K562 (cell line): ENCODE data around the gene ZBED4. TPM values are rescaled to one million over a fixed set of nuclear protein-coding genes. Genes with fewer than 3 reads are reported as not detected.
"Not testable (repeated sequence)": the region's sequence is repeated elsewhere in the genome, so short reads cannot be mapped to it uniquely, and the experiment has no call there.

Source experiments
- ATAC-seq: fragments of 200-7000 bp; cut with Tn5 transposase; 3 replicates; pipeline ENCODE4 v1.9.1; 2020; ENCODE audit warnings: moderate library complexity
- BruUV-seq: library from RNA; stranded (reverse); fragments of 400-500 nt; replicated peaks from 2 replicates; lab custom pipeline; 2021; lab: Mats Ljungman, UMichigan
- CTCF ChIA-PET: fragments of 300-600 bp; formaldehyde crosslinking; extraction: SDS; loops from one replicate; lab custom pipeline; 2021; ENCODE audit warnings: low intra/inter-chr PET ratio; lab: Yijun Ruan, JAX
- POLR2A ChIA-PET: fragments of 300-600, 350-650 bp; sonication (Branson Sonifier 250); formaldehyde crosslinking; extraction: SDS; loops from one replicate; lab custom pipeline; 2021; ENCODE audit warnings: antibody characterized with exemption, inconsistent platforms; lab: Yijun Ruan, JAX
- DNase-seq, 4 experiments: peaks; one replicate each; pipeline versions ENCODE4 v3.0.0 to v3.0.0-alpha.2; 2011 to 2018; ENCODE audit warnings: low spot score in 3 of 4, mixed read lengths in 3 of 4; ENCODE audit errors: extremely low read depth in 1 of 4
- FAIRE-seq: peaks from 2 replicates; lab custom pipeline; 2011; peaks lifted over from hg19 to GRCh38; lab: Jason Lieb, UNC
- H2AFZ ChIP-seq: 2 replicates; pipeline ENCODE4 v1.6.0; 2011; ENCODE audit warnings: low read depth, low read length, control low read depth, inconsistent platforms
- H3K27ac ChIP-seq: fragments of 200-600 bp; 3 replicates; pipeline ENCODE4 v1.8.0; 2011; ENCODE audit warnings: low read depth, mild to moderate bottlenecking, control low read depth, inconsistent platforms, low read length, moderate library complexity, mixed read lengths; ENCODE audit errors: extremely low read depth
- H3K27me3 ChIP-seq, 2 experiments: fragments of 300-600 bp in 1 of 2; 2 replicates in 1 of 2; 3 replicates in 1 of 2; pipeline versions ENCODE4 v1.6.0 to v1.8.0; 2011; ENCODE audit warnings: inconsistent platforms in 2 of 2, low read length in 2 of 2, mild to moderate bottlenecking in 1 of 2, mixed read lengths in 1 of 2, moderate library complexity in 1 of 2; ENCODE audit not compliant: control insufficient read depth in 2 of 2, insufficient read depth in 2 of 2
- H3K36me3 ChIP-seq: fragments of 300-600 bp; 3 replicates; pipeline ENCODE4 v1.8.0; 2011; ENCODE audit warnings: mild to moderate bottlenecking, low read length, inconsistent platforms; ENCODE audit not compliant: control insufficient read depth, insufficient read depth
- H3K4me1 ChIP-seq, 2 experiments: fragments of 200-600 bp in 1 of 2; replicated peaks in 1 of 2; 2 replicates in 1 of 2; 3 replicates in 1 of 2; pipeline versions ENCODE4 v1.5.1 to v1.8.0; 2011; ENCODE audit warnings: inconsistent platforms in 2 of 2, low read length in 2 of 2, mild to moderate bottlenecking in 1 of 2, mixed read lengths in 1 of 2, moderate library complexity in 1 of 2; ENCODE audit not compliant: control insufficient read depth in 2 of 2, insufficient read depth in 2 of 2
- H3K4me2 ChIP-seq: 2 replicates; pipeline ENCODE4 v1.6.1; 2011; ENCODE audit warnings: low read length, control low read depth, inconsistent platforms, mixed read lengths; ENCODE audit not compliant: insufficient read depth
- H3K4me3 ChIP-seq: fragments of 200-600 bp; sonication (generic), shearing (Covaris generic); 2 replicates; pipeline ENCODE4 v1.5.1; 2016; ENCODE audit warnings: control low read depth, inconsistent platforms
- H3K79me2 ChIP-seq: fragments of 200-600 bp; 3 replicates; pipeline ENCODE4 v1.8.0; 2011; ENCODE audit warnings: low read length, inconsistent platforms; ENCODE audit not compliant: control insufficient read depth, insufficient read depth
- H3K9ac ChIP-seq, 2 experiments: 2 replicates each; pipeline versions ENCODE4 v1.6.0 to v1.6.1; 2011; ENCODE audit warnings: low read depth in 2 of 2, low read length in 2 of 2, control low read depth in 1 of 2, inconsistent platforms in 1 of 2, mild to moderate bottlenecking in 1 of 2, mixed read lengths in 1 of 2; ENCODE audit not compliant: insufficient read depth in 1 of 2
- H3K9me1 ChIP-seq: one replicate; pipeline ENCODE4 v1.6.0; 2011; ENCODE audit warnings: inconsistent platforms, mild to moderate bottlenecking, low read length, moderate library complexity; ENCODE audit not compliant: control insufficient read depth, insufficient read depth
- H3K9me3 ChIP-seq: replicated peaks from 2 replicates; pipeline ENCODE4 v1.5.1; 2011; ENCODE audit warnings: low read depth, low read length, inconsistent platforms; ENCODE audit not compliant: control insufficient read depth, insufficient read depth
- H4K20me1 ChIP-seq: replicated peaks from 2 replicates; pipeline ENCODE4 v1.6.1; 2011; ENCODE audit warnings: low read length, inconsistent platforms, mixed read lengths; ENCODE audit not compliant: control insufficient read depth, insufficient read depth
- HMBOX1 ChIP-seq: sonication (generic); IDR thresholded peaks from 2 replicates; pipeline ENCODE4 v1.6.1; 2016
- MAFF ChIP-seq: IDR thresholded peaks from 2 replicates; pipeline ENCODE4 v1.6.1; 2012; ENCODE audit warnings: low read length, improper control_type of control experiment
- RB1 ChIP-seq: fragments of 450-650 bp; IDR thresholded peaks from 2 replicates; pipeline ENCODE4 v1.6.1; 2017; ENCODE audit warnings: low read depth, mild to moderate bottlenecking
- RBFOX2 ChIP-seq: fragments of 200-400 bp; formaldehyde crosslinking; IDR thresholded peaks from 2 replicates; pipeline ENCODE4 v1.6.1; 2017; ENCODE audit warnings: low read depth, mild to moderate bottlenecking, low read length, moderate library complexity
- RFX7 ChIP-seq: fragments of 250-450 bp; sonication (Bioruptor Pico); IDR thresholded peaks from 2 replicates; pipeline ENCODE4 v1.5.1; 2021; ENCODE audit warnings: mild to moderate bottlenecking
- SPI1 ChIP-seq: IDR thresholded peaks from 2 replicates; pipeline ENCODE4 v1.6.1; 2011; ENCODE audit warnings: low read depth, low read length, control low read depth, borderline replicate concordance
- ZNF24 ChIP-seq: fragments of 450-650 bp; IDR thresholded peaks from 2 replicates; pipeline ENCODE4 v1.6.1; 2016
- WGBS: fragments of 100-300 bp; shearing (Covaris generic); methylation state at CpG from one replicate; pipeline ENCODE4 v1.1.6; 2016; ENCODE audit warnings: low coverage, mixed read lengths; ENCODE audit not compliant: insufficient coverage; ENCODE audit errors: missing lambda C conversion rate; 5-methylcytosine and 5-hydroxymethylcytosine counted together
- in situ Hi-C: fragments of 300-500 bp; cut with MboI; formaldehyde crosslinking; loops from 4 replicates; pipeline ENCODE4 v1.15.0; 2018; ENCODE audit warnings: inconsistent platforms, mixed read lengths
- intact Hi-C: fragments of 100-400 bp; cut with micrococcal nuclease; formaldehyde crosslinking; loops from 2 replicates; pipeline ENCODE4 v1.14.2; 2022
- polyA plus RNA-seq, 8 experiments: library from polyadenylated mRNA; depleted of rRNA in 4 of 8; stranded (reverse) in 5 of 8; unstranded in 3 of 8; fragments of >200 nt; fragmentation: Nextera tagmentation in 2 of 8; fragmentation: Illumina TruSeq in 1 of 8; extraction: Ambion mirVana in 2 of 8; extraction: Trizol in 1 of 8; gene quantifications; 2 replicates each; pipeline versions ENCODE4 v1.2.1 to v1.2.3, GENCODE V29; 2011 to 2014; ENCODE audit warnings: inconsistent platforms in 1 of 8, missing spikeins in 1 of 8
- total RNA-seq, 7 experiments: library from RNA; depleted of rRNA in 6 of 7; stranded (reverse); fragments of >200 nt in 6 of 7; fragmentation: Illumina TruSeq in 2 of 7; extraction: Trizol in 2 of 7; gene quantifications; 2 replicates each; pipeline versions ENCODE4 v1.2.1 to v1.2.3, GENCODE V29; 2011 to 2021; ENCODE audit warnings: low replicate concordance in 1 of 7
- TF ChIP-seq, protein P1 (sequence below): fragments of 250-450 bp; sonication (Bioruptor Pico); IDR thresholded peaks from 2 replicates; pipeline ENCODE4 v1.8.0; 2021; ENCODE audit warnings: moderate library complexity, mild to moderate bottlenecking, inconsistent platforms
- TF ChIP-seq, protein P2 (sequence below): fragments of 250-450 bp; sonication (Bioruptor Pico); IDR thresholded peaks from 2 replicates; pipeline ENCODE4 v1.5.0; 2021

The ZBED4 gene
- total and polyA plus RNA-seq, 9 of the 15 experiments (the other 6 are each of a cell fraction or from before 2014, with no cell fraction given), result 1.5 to 16.8 (median 7.4) TPM

GRCh38 chr22:49850959-49851802 is 2.5 kb upstream of the ZBED4 start:
- Histone ChIP-seq H3K79me2 (peaks cover 21% of the 10 kb centered on the region), H3K4me1 (peaks cover 11 to 52% of the 10 kb centered on the region in 2 experiments; a peak in 4 of 5 replicates), H3K9me3 (no peaks in the 10 kb centered on the region), H3K4me3 (no peak overlapping the region), H3K36me3 (peaks cover 7% of the 10 kb centered on the region; the same call in 1 of the 3 replicates), H4K20me1 (peaks cover 10% of the 10 kb centered on the region), H3K27me3 (peaks cover 8 to 15% of the 10 kb centered on the region in 2 experiments; a peak in 4 of 5 replicates), H3K4me2 (no peak overlapping the region), H2AFZ (no peak overlapping the region), H3K9ac (no peak overlapping the region), H3K27ac (no peak overlapping the region), H3K9me1 (no peaks in the 10 kb centered on the region)
- TF ChIP-seq SPI1 (no peak), RB1 (no peak), RBFOX2 (no peak), ZNF24 (no peak), MAFF (no peak), RFX7 (CRISPR knock-in tag) (no peak), HMBOX1 (no peak)
- TF ChIP-seq, protein P1, sequence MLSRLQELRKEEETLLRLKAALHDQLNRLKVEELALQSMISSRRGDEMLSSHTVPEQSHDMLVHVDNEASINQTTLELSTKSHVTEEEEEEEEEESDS, result no peak
- TF ChIP-seq, protein P2, sequence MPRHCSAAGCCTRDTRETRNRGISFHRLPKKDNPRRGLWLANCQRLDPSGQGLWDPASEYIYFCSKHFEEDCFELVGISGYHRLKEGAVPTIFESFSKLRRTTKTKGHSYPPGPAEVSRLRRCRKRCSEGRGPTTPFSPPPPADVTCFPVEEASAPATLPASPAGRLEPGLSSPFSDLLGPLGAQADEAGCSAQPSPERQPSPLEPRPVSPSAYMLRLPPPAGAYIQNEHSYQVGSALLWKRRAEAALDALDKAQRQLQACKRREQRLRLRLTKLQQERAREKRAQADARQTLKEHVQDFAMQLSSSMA (CRISPR knock-in tag), result no peak
- POLR2A ChIA-PET, result interaction anchor here (0.7 to 1.0 kb wide), 3 partner anchors 15 to 523 kb away, joined by 3 read pairs; no protein-coding TSS in a partner anchor
- 59% methylated on average over 10 of the region's 10 CpGs for WGBS
- ATAC-seq (no peak), FAIRE-seq (no peak), DNase-seq (no peak)
- CTCF ChIA-PET, result no interaction called here
- no TSS peak for BruUV-seq
- intact Hi-C loops, result no loop called here
- in situ Hi-C loops, result no loop called here

DNA sequence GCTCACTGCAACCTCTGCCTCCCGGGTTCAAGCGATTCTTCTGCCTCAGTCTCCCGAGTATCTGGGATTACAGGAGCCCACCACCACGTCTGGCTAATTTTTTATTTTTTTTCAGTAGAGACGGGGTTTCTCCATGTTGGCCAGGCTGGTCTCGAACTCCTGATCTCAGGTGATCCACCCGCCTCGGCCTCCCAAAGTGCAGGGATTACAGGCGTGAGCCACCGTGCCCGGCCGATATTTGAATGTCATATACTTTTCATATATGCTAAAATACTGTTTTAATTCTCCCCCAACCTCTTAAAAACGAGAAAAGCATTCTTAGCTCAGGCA is 1.1 kb upstream of the ZBED4 start:
- ATAC-seq, H3K9me1 ChIP-seq, CTCF ChIA-PET, H3K9me3 ChIP-seq, intact Hi-C loops, BruUV-seq, DNase-seq, POLR2A ChIA-PET, FAIRE-seq, in situ Hi-C loops: not testable (repeated sequence)
- H3K4me3 ChIP-seq, result peak overlapping the region; percentile 66
- peaks cover 32% of the 10 kb centered on the region for H3K79me2 ChIP-seq
- peak overlapping the region; percentile 89; the same call in 1 of the 3 replicates for H3K27ac ChIP-seq
- H3K4me2 ChIP-seq, result peak overlapping the region; percentile 82
- 63% methylated on average over 12 of the region's 13 CpGs for WGBS
- peaks cover 14% of the 10 kb centered on the region; the same call in 1 of the 3 replicates for H3K36me3 ChIP-seq
- H2AFZ ChIP-seq, result peak overlapping the region; percentile 89
- peaks cover 13% of the 10 kb centered on the region for H4K20me1 ChIP-seq
- H3K4me1 ChIP-seq, result peaks cover 11 to 63% of the 10 kb centered on the region in 2 experiments; a peak in 4 of 5 replicates
- peak overlapping the region; percentile 85 to 95 for H3K9ac ChIP-seq
- peaks cover 8 to 13% of the 10 kb centered on the region in 2 experiments; a peak in 4 of 5 replicates for H3K27me3 ChIP-seq
